NOMO-1 (cell line): Measurements from ENCODE around the gene ORM2.
"Not testable (repeated sequence)": the region's sequence is repeated elsewhere in the genome, so short reads cannot be mapped to it uniquely, and the experiment has no call there.

ENCODE experiments used
- DNase-seq, 2 experiments: peaks; one replicate each; lab custom pipeline; 2025; ENCODE audit not compliant: unreplicated experiment in 2 of 2; lab: John Stamatoyannopoulos, UW

Gene ORM2

DNA sequence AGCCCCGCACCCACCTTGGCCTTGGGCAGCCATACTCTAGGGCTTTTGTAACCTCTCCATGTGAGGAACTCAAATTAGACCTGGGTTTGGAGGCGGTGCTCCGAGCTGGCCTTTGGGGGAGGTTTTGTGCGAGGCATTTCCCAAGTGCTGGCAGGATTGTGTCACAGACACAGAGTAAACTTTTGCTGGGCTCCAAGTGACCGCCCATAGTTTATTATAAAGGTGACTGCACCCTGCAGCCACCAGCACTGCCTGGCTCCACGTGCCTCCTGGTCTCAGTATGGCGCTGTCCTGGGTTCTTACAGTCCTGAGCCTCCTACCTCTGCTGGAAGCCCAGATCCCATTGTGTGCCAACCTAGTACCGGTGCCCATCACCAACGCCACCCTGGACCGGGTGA is at the start of gene ORM2:
Gene ORM2 (plus strand): TSS at position 245 of the 398 bp plus-strand sequence. CDS start 36 bp downstream, at position 281.
- DNase-seq = not testable (repeated sequence)

DNA sequence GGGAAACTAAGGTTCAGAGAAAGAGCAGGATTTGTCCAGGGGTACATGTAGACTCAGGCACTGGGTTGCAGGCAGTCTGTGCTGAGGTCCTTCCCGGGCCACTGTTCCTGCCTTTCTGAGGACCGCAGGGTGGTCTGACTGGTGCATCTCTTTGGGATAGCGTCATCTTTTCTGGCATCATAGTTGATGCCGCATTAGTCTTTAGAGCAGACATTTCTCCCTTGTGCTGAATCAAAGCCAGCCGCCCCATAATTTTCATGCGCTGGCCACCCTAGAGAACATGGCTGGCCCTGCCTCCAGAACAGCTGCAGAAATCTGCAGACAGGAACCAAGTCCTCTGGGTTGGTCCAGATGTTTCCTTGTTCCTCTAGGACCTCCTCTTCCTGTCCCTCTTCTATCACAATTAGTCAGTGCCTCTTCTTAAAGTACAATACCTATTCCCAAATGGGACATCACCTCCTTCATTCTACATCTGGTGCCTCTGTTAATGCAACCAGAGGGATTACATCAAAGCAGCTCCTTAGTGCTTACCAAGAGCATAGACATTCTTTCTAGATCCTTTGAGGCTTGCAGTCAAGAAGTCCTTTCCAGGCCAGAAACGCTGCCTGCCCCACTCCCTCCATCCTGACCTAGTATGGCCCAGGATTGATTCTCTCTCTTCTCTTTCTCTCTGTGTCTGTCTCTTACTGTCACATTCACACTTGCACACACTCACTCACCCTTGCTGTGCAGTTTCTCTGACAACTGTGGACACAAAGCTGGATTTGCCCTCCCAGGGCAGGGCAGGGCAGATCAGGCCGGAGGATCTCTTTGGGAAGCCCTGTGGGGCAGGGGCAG is 48.8 kb upstream of the ORM2 start:
- DNase-seq = no peak

DNA sequence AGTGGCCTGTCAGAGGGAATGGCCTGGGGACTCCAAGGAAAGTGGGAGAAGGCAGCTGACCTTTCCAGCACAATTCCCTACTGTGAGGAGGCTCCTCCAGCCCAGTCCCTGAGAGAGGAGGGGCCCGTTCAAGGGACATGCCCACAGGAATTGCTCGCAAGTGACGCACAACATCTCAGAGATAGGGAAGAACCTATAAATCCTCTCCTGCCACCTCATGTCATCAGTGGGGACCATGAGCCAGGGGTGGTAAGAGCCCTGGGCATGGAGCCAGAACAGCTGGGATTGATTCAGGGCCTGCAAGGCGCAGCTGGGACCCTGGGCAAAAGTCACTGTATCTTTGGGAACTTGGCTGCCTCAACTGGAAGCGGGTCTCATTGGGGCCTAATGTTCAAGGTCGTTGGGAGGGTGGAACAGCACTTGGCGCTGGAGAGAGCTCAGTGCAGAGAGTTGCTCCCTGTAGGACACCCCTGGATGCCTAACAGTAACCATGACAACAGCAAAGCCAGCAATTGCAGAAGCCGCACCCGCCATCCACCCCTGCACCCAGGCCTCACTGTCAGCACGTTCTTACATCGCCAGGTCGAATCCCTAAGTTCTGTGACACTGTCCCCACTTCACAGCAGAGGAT is 48.1 kb upstream of the ORM2 start:
- no peak for DNase-seq

DNA sequence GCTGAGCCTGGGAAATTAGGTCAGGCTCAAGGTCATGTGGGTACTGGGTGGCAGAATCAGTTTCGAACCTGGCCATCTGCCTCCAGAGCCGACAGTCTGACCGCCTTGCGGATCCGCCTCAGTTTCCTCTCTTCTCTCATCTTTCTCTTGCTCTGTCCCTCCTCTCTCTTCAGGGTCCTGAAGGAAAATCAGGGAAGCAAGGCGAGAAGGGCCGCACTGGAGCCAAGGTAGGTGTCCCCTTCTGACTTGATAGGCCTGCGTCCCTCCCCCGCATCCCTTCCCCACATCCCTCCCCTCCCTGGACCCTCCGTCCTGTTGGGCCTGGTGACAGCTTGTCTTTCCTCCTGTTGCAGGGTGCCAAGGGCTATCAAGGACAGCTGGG is 47.6 kb upstream of the ORM2 start:
- no peak for DNase-seq

DNA sequence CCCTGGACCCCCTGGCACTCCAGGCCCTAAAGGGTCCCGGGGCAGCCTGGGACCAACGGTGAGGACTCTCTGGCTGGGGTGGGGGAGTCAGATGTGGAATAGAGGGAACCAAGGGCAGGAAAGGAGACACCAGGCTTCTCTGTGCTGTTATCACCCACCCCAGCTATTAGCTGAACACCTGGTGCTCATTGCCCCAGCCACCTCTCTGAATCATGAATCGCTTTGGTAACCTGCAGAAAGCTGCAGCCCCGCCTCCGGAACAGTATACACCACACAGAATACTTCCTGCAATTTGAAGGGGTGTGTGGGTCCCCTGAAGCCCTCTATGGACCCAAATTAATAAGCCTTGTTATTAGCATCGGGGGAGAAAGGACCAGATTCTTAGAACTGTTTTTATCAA is 47.2 kb upstream of the ORM2 start:
- DNase-seq = no peak

DNA sequence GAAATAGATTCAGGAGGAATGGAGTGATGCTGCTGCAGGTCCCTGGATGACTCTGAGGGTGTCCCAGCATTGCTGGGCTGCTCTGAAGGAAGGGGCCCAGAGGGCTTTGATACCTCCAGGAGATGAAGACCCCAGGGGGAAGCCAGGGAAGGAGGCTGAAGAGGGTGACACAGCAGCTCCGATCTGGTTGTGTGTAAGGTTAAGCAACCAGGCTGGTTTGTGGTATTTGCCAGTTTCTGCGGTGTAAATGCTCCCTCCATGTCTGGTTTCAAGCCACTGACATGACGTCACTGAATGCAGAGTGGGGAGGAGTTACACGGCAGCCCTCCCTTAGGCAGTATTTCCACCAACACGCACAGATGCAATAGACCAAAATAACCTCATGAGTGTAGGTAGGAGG is 46.7 kb upstream of the ORM2 start:
- peak; percentile 44 to 75 for DNase-seq

DNA sequence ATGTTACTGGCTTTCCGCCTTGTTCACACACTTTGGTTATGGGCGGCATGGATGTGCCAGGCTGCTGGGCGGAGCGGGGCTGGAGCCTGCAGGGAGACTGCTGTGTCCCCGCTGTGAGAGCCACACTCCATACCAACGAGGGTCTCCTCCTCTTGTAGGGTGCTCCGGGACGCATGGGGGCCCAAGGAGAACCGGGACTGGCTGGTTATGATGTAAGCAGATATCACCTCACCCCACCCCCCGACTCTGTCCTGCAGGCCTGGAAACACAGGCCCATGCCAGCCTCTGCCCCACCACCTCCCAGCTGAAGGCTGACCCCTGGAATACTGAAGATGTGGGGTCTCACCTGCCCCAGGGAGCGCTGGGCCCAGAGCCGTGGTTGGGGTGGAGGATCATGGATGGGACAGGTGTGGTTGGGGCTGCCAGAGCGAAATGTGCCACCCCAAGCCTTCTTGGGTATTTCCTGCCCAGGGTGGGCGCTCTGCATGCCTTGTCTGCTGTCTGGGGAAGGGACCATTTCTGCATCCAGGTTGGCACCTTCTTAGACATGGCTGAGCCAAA is 46.0 kb upstream of the ORM2 start:
- DNase-seq = no peak

DNA sequence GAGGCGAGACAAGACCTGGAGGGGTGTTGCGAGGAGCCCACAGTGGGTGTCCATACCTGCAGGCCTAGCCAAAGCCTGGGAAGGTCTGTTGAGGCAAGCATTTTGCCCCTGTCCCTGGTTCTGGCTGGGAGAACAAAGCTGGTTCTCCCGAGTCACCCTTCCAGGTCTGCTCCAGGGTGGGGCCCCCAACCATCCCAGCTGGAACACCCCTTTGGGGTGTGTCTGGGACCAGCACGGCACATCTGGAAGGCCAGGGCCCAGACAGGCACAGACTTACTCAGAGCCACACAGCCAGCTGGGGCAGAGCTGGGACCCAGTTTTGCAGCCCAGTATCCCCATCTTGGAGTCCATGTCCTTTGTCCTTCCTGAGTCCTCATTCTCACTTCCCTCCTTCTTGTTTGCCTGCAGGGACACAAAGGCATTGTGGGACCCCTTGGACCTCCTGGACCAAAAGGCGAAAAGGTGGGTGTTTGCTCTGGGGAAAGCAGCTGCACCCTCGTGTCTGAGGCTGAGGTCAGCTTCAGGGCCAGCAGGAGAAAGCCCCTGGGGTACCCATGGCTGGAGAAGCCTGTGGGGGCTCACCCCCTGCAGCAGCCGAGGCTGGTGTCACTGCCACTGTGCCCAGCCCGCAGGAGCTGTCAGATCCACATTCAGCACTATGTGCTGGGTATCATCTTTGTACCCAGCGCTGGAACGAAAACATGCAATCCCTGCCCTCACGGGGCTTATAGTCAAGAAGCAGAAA is 45.2 kb upstream of the ORM2 start:
- no peak for DNase-seq

DNA sequence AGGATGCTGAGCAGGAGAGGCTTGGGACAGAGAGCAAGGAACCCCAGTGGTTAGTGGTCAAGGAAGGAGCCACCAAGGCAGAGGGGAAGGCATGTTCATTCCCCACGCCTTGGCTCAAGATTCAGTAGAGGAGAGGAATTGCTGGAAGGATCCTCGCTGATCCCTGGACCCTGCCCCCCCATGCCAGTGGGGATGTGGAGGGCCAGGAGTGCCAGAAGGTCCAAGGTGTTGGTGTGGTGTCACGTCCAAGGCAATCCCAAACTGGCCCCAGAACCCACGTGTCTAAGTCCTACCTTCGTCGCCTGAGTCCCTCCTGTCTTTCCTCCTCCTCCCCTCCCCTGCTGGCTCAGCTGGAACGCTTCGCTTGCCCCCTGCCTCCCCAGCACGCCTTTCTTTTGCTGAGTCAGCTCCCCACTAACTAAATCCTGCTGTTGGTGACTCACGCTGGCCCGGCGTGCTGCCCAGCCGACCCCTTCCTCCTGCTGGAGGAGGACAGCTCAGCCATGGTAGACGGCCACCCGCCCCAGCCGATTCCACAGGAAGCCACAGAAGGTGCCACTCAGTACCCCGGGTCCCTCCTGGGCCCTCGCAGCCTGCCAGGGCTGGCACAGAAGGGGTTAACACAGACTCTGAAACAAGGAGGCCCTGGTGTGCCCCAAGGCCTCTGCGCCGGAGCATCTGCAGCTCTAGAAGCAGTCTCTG is 44.4 kb upstream of the ORM2 start:
- DNase-seq = no peak

DNA sequence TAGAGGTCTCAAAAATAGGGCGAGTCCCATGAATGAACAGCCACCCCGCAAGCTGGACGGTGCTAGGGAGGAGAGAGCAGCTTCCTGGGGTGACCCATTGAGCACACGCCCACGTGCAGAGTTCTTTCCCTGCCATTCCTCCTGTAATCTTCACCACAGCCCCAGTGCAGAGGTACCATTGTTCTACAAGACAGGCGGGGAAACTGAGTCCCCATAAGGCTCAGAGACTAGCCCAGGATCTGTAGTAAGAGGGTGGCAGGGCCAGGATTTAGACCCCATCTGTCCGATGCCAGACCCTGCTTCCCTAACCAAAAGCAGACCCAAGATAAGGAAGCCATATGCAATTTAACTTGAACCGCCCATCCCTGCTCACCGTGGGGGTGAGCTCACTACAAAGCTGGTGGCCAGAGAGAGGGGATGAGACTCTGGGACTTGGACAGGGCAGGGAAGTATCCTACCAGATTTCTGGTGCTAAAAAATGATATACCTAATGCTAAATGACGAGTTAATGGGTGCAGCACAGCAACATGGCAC is 43.5 kb upstream of the ORM2 start:
- no peak for DNase-seq

DNA sequence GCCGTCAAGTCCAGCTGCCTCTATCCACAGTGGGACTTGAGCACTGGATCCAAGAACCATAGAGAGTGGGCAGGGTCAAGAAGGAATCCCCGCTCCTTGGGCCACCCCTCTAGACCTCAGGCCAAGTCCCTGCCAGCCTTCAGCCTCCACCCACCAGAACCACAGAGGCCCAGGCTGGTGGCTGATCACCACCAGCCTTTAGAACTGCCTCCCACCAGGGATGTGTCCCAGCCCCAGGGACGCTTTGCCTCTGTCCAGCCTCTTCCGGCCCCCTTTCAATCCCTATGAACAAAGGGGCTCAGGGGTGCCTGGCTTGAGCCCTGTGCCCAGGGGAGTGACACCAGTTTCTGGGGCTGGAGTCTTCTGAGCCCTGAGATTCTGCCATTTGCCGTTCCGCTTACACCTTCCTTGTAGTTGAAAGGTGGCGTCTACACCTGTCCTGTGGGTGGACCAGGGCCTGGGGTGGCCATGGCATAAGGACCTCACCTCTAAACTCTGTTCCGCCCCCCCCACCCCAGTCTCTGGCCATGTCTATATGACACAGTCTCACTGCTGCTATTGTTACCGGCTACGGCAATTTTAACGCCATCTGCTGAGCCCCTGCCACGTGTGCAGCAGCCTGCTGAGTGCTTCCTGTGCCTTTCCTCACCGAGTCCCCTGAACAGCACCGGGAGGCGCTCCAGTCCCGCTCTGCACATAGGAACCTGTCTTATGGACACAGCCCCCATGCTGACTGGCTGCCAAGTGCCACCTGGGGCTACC is 42.5 kb upstream of the ORM2 start:
- no peak for DNase-seq

DNA sequence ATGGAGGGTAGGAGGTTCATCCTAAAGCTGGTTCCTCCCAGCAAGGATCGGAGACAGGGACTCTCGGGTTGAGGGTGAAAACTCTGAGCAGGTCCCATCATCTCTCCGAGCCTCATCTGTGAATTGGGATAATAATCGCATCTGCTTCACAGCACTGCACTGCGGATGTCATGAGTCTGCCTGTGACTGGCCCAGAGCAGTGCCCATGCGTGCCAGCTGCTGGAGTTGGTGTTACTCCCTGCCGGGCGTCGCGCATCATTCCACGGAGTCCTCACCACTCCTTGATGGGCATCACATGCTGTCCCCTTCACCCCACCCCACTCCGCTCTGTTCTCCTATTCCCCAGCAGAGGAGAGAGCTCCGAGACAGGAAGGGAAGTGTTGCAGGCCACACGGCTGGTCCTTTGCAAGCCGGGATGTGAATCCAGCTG is 41.9 kb upstream of the ORM2 start:
- no peak for DNase-seq

DNA sequence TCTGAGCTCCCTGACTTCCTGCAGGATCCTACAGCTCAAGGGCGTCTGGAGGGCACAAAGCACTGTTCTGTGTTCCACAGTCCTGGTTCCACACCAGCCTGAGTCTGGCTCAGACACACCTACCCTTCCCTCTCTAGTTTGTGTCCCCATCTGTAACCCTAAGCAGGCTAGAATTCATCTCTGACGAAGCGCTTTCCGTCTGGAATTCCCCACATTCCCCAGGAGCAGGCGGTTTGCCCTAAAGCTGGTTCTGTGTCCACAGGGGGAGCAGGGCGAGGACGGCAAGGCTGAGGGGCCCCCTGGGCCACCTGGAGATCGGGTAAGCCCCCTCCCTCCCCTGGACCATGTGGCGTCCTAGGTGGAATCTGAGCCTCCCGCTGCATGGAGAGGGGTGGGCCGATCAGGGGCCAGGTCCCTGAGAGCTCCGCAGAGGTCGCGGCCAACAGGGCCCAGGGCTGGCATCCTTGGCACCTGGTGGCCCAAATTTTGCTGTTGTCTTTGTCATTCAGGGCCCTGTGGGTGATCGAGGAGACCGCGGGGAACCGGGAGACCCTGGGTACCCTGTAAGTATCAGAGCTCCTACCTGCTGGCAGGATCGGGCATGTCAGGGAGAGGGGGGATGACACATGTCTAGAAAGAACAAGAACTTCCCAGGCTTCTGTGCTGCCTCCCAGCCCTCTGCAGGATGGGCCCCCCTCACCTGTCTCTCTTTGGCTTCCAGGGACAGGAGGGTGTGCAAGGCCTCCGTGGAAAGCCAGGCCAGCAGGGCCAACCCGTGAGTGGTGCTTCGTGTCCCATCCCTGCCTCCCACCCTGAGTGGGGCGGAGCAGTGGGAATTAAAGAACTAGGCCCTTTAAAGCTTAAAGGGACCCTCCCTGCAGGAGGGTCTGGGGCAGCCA is 41.2 kb upstream of the ORM2 start:
- DNase-seq = no peak

DNA sequence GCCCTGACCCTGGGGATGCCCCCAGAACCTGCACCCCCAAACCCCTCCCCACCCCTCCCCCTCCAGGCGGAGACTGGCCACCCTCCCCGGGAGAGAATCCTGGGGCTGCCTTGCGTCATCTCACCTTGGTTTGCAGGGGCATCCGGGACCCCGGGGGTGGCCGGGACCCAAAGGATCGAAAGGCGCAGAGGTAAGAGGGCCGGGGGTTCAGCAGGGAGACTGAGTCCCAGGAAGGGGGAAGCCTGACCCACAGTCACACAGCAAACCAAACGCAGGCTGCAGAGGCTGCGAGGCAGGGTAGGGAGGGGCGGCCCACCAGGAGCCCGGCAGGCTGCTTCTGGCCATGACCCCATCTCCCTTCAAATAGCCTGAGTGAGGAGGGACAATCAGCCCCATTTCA is 40.6 kb upstream of the ORM2 start:
- no peak for DNase-seq

DNA sequence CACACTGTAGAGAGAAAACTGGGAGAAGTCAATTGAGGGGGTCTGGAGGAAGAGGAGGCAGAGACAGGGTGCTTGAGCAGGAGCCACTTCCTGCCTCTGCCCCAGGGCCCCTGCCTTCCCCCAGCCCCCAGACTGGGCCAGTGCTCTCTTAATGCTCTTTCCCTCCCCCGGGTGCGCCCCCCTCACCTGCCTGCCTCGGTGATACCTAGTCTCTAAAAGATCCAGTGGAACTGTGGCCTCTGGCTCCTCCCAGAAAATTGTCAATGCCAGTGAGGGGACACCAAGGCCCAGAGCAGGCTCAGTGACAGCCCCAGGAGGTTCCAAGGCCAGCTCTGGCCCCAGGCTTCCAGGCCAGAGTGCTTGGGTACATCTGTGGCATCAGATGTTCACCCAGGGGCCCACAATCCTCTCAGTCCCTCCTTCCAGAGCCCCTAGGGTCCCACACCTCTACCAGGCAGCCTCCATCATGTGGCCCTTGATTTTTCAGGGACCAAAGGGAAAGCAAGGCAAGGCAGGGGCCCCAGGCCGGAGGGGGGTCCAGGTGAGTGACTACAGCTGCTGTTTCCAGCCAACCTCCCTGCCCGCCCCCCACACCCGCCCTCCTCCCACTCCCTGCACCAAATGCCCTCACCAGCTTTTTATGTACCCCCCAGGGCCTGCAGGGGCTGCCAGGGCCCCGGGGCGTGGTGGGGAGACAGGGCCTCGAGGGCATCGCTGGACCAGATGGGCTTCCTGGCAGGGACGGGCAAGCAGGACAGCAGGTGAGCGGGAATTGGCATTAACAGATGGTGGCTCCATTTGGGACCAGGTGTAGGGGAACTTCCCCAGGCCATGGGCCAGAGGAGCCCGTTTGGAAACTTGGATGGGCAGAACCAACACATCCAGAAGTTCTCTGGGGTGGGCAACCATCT is 39.8 kb upstream of the ORM2 start:
- no peak for DNase-seq

DNA sequence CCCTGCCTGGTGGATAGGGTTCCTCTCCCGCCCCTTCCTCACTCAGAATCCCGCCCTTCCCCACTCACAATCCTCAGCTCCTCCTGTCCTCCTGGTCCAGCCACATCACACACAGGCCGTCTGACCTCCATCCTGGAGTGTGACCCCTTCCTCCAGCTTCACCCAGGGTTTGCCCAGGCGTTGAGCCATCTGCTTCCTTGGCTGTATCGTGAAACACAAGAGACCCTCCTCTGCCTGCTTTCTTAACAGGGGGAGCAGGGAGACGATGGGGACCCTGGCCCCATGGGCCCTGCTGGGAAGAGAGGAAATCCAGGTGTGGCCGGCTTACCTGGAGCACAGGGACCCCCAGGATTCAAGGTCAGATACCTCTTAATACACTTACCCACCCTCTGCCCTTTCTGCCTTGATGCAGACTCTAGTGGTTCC is 39.1 kb upstream of the ORM2 start:
- no peak for DNase-seq

DNA sequence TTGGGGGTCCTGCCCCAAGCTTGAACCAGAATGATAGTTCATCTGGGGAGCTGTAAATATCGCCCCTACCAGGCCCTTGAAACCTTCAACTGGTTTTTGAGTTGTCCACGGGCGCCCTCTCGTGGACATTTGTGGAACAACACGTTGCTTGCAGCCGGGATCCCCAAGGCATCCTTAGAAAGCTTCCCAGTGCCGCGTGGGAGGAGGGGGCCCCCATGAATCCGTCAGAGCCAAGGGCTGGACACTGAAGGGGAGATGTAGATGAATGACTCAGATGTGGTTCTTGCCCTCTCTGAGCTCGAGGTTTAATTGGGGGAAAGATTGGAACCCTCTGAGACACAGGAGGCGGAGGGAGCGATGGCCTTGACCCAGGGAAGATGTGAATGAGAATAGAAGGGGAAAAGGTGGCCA is 38.6 kb upstream of the ORM2 start:
- DNase-seq = peak in 1 of 2 experiments; percentile 7
